Smooth muscle cell (in vitro differentiated cells): ENCODE measurements around the gene OBSCN. TPM values are rescaled to one million over a fixed set of nuclear protein-coding genes. Genes with fewer than 3 reads are reported as not detected.

Experiments
- DNase-seq: peaks from one replicate; lab custom pipeline; 2025; ENCODE audit not compliant: unreplicated experiment; lab: John Stamatoyannopoulos, UW
- H2AFZ ChIP-seq: fragments of 200-600 bp; sonication (generic); 2 replicates; pipeline ENCODE4 v1.6.0; 2016; ENCODE audit warnings: antibody characterized with exemption, low read depth, mild to moderate bottlenecking
- H3F3A ChIP-seq: fragments of 200-600 bp; sonication (generic); 2 replicates; pipeline ENCODE4 v1.6.0; 2017; ENCODE audit warnings: antibody characterized with exemption, low read depth
- H3K27ac ChIP-seq: fragments of 200-600 bp; sonication (generic); 2 replicates; pipeline ENCODE4 v1.5.1; 2016; ENCODE audit warnings: low read depth, mild to moderate bottlenecking
- H3K27me3 ChIP-seq: fragments of 200-600 bp; sonication (generic); 2 replicates; pipeline ENCODE4 v1.6.1; 2016; ENCODE audit warnings: low read depth, mild to moderate bottlenecking
- H3K36me3 ChIP-seq: fragments of 200-600 bp; sonication (generic); 2 replicates; pipeline ENCODE4 v1.5.1; 2016; ENCODE audit warnings: low read depth
- H3K4me1 ChIP-seq: fragments of 200-600 bp; sonication (generic); 2 replicates; pipeline ENCODE4 v1.5.1; 2016; ENCODE audit warnings: low read depth
- H3K4me2 ChIP-seq: fragments of 200-600 bp; sonication (generic); 2 replicates; pipeline ENCODE4 v1.6.0; 2016; ENCODE audit warnings: mild to moderate bottlenecking
- H3K4me3 ChIP-seq: fragments of 200-600 bp; sonication (generic); 2 replicates; pipeline ENCODE4 v1.5.1; 2016; ENCODE audit warnings: mild to moderate bottlenecking
- H3K79me2 ChIP-seq: fragments of 200-600 bp; sonication (generic); 2 replicates; pipeline ENCODE4 v1.6.0; 2016; ENCODE audit warnings: low read depth, mild to moderate bottlenecking
- H3K9ac ChIP-seq: fragments of 200-600 bp; sonication (generic); 2 replicates; pipeline ENCODE4 v1.6.0; 2016; ENCODE audit warnings: low read depth
- H3K9me3 ChIP-seq: fragments of 200-600 bp; sonication (generic); replicated peaks from 2 replicates; pipeline ENCODE4 v1.5.1; 2016; ENCODE audit warnings: low read depth
- H4K20me1 ChIP-seq: fragments of 200-600 bp; sonication (generic); 2 replicates; pipeline ENCODE4 v1.6.0; 2016; ENCODE audit warnings: low read depth
- WGBS: methylation state at CpG from one replicate; pipeline ENCODE4 v1.1.7; 2016; ENCODE audit warnings: low lambda C conversion rate; 5-methylcytosine and 5-hydroxymethylcytosine counted together
- polyA plus RNA-seq: library from polyadenylated mRNA; unstranded; fragments of >200 nt; fragmentation: Nextera tagmentation; extraction: Ambion mirVana; gene quantifications from 2 replicates; pipeline ENCODE4 v1.2.1, GENCODE V29; 2016
- total RNA-seq: library from RNA; depleted of rRNA; stranded (reverse); fragments of >200 nt; gene quantifications from 2 replicates; pipeline ENCODE4 v1.2.3, GENCODE V29; 2014
- TF ChIP-seq, protein P1 (sequence below): fragments of 200-600 bp; sonication (generic); IDR thresholded peaks from 2 replicates; pipeline ENCODE4 v1.5.1; 2017; ENCODE audit warnings: borderline replicate concordance, mild to moderate bottlenecking, antibody characterized with exemption; ENCODE audit not compliant: insufficient read depth, poor library complexity, severe bottlenecking

OBSCN gene, protein sequence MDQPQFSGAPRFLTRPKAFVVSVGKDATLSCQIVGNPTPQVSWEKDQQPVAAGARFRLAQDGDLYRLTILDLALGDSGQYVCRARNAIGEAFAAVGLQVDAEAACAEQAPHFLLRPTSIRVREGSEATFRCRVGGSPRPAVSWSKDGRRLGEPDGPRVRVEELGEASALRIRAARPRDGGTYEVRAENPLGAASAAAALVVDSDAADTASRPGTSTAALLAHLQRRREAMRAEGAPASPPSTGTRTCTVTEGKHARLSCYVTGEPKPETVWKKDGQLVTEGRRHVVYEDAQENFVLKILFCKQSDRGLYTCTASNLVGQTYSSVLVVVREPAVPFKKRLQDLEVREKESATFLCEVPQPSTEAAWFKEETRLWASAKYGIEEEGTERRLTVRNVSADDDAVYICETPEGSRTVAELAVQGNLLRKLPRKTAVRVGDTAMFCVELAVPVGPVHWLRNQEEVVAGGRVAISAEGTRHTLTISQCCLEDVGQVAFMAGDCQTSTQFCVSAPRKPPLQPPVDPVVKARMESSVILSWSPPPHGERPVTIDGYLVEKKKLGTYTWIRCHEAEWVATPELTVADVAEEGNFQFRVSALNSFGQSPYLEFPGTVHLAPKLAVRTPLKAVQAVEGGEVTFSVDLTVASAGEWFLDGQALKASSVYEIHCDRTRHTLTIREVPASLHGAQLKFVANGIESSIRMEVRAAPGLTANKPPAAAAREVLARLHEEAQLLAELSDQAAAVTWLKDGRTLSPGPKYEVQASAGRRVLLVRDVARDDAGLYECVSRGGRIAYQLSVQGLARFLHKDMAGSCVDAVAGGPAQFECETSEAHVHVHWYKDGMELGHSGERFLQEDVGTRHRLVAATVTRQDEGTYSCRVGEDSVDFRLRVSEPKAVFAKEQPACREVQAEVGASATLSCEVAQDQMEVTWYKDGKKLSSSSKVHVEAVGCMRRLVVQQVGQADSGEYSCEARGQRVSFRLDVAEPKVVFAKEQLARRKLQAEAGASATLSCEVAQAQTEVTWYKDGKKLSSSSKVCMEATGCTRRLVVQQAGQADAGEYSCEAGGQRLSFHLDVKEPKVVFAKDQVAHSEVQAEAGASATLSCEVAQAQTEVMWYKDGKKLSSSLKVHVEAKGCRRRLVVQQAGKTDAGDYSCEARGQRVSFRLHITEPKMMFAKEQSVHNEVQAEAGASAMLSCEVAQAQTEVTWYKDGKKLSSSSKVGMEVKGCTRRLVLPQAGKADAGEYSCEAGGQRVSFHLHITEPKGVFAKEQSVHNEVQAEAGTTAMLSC (N-terminal part only)
- total RNA-seq (10.6 and 15.1 TPM in 2 replicates), polyA plus RNA-seq (3.8 and 10.7 TPM in 2 replicates)

DNA sequence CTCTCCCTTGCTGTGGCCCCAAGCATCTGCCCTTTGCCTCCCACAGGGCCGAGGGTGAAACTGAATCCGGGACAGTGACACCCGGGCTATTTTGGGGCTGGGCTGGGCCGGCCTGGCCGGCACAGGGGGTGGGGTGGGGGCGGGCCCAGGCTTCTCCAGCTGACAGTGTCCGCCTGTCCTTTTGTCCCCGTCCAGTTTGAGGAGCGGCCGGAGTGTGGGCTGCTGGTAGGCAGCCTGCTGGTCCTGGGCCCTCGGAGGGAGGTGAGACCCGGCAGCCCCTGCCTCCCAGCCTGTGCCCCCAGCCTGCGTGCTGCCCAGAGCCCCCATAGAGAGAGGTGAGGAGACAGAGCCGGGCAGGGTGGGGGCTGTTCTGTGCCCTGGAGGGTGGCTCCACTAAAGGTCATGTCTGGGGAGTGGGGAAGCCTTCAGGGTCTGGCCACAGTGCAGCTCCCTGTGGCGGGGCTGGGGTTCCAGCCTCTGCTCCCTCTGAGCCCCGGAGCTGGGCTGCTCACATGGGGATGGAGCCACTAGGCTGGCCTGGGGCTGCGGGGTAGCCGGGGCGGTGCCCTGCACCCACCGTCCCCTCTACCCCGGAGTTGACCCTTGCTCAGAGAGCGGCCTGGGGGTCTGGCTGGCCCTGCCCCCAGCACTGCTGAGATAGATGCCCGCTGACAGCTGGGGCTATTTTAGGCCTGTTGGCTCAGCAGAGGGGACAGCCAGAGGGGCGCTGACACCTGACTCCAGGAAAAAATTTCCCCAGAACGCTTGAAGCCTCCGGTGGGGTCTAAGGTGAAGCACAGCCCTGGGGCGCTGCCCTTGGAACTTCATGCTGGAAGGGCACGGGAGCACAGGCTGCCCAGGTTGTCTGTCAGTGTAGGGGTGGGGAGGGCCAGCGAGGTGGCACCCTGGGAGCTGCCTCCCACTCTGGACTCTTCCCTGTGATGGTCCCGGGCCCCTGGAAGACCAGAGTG, at the start of gene OBSCN:
Gene OBSCN (plus strand): TSS at position 194 of the 971 bp plus-strand sequence. CDS start 3,740 bp downstream, outside the sequence.
- Histone ChIP-seq H3K4me3 (no peak within 1 kb of the TSS), H3K27me3 (no peaks in the 10 kb centered on the region), H3K4me1 (no peaks in the 10 kb centered on the region), H3K36me3 (no peaks in the 10 kb centered on the region), H3K9me3 (no peaks in the 10 kb centered on the region), H3K79me2 (no peaks in the 10 kb centered on the region), H2AFZ (no peak within 1 kb of the TSS), H4K20me1 (no peaks in the 10 kb centered on the region), H3F3A (no peaks in the 10 kb centered on the region), H3K27ac (no peak within 1 kb of the TSS), H3K4me2 (no peak within 1 kb of the TSS), H3K9ac (no peak within 1 kb of the TSS)
- no peak for DNase-seq
- WGBS = 82% methylated on average over 29 of the region's 30 CpGs
- TF ChIP-seq, protein P1, sequence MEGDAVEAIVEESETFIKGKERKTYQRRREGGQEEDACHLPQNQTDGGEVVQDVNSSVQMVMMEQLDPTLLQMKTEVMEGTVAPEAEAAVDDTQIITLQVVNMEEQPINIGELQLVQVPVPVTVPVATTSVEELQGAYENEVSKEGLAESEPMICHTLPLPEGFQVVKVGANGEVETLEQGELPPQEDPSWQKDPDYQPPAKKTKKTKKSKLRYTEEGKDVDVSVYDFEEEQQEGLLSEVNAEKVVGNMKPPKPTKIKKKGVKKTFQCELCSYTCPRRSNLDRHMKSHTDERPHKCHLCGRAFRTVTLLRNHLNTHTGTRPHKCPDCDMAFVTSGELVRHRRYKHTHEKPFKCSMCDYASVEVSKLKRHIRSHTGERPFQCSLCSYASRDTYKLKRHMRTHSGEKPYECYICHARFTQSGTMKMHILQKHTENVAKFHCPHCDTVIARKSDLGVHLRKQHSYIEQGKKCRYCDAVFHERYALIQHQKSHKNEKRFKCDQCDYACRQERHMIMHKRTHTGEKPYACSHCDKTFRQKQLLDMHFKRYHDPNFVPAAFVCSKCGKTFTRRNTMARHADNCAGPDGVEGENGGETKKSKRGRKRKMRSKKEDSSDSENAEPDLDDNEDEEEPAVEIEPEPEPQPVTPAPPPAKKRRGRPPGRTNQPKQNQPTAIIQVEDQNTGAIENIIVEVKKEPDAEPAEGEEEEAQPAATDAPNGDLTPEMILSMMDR = no peak

DNA sequence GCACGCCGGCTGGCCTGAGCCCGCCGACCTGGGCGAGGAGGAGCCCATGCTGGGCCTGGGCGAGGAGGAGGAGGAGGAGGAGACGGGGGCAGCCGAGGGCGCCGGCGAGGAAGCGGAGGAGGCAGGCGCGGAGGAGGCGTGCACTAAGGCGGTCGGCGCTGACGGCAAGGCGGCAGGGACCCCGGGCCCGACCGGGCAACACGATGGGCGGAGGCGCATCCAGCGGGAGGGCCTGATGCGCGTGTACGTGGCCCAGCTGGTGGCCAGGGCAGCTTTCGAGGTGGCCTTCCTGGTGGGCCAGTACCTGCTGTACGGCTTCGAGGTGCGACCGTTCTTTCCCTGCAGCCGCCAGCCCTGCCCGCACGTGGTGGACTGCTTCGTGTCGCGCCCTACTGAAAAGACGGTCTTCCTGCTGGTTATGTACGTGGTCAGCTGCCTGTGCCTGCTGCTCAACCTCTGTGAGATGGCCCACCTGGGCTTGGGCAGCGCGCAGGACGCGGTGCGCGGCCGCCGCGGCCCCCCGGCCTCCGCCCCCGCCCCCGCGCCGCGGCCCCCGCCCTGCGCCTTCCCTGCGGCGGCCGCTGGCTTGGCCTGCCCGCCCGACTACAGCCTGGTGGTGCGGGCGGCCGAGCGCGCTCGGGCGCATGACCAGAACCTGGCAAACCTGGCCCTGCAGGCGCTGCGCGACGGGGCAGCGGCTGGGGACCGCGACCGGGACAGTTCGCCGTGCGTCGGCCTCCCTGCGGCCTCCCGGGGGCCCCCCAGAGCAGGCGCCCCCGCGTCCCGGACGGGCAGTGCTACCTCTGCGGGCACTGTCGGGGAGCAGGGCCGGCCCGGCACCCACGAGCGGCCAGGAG, 49.5 kb upstream of the OBSCN start:
- DNase-seq = no peak
- Histone ChIP-seq H3K4me3 (no peak overlapping the region), H3K36me3 (no peaks in the 10 kb centered on the region), H3K27me3 (no peaks in the 10 kb centered on the region), H3K27ac (no peak overlapping the region), H3K4me1 (peaks cover 8% of the 10 kb centered on the region), H2AFZ (no peak overlapping the region), H3K4me2 (no peak overlapping the region), H3K9ac (no peak overlapping the region), H3K79me2 (no peaks in the 10 kb centered on the region), H4K20me1 (no peaks in the 10 kb centered on the region), H3K9me3 (no peaks in the 10 kb centered on the region), H3F3A (no peaks in the 10 kb centered on the region)
- WGBS = 96% methylated on average over 66 of the region's 98 CpGs
- TF ChIP-seq, protein P1 = no peak
